ENCODE data around the gene TNFRSF12A. TPM values are rescaled to one million over a fixed set of nuclear protein-coding genes. Genes with fewer than 3 reads are reported as not detected.

The TNFRSF12A gene
- total and polyA plus RNA-seq, 2 of the 13 experiments (the other 11 are each of a cell fraction or from before 2014, with no cell fraction given): 61.9 to 66.0 TPM

GRCh38 chr16:2980227-2981176 is 39.7 kb upstream of the TNFRSF12A start, which contains the start of gene PKMYT1 (continued):
- TF ChIP-seq KDM5B (CRISPR knock-in tag; IDR thresholded peaks at IDR 0.05; ENCODE audit: borderline replicate concordance): no peak; the same call in none of the 2 replicates
- 0 out of 2 replicates have a peak, but pooled peaks have one; percentile 20 for TF ChIP-seq PAXIP1 (CRISPR knock-in tag; conservative IDR thresholded peaks at IDR 0.05)
- peak; percentile 69; the same call in 1 of the 2 replicates for TF ChIP-seq ZNF558 (CRISPR knock-in tag; IDR thresholded peaks at IDR 0.05; ENCODE audit: borderline replicate concordance)
- TF ChIP-seq ZNF234 (CRISPR knock-in tag; conservative IDR thresholded peaks at IDR 0.05): no peak
- no peak for TF ChIP-seq ZBTB1 (CRISPR knock-in tag; IDR thresholded peaks at IDR 0.05; ENCODE audit: borderline replicate concordance)
- no peak for TF ChIP-seq SNAI1 (CRISPR knock-in tag; IDR thresholded peaks at IDR 0.05; ENCODE audit: borderline replicate concordance)
- peak; percentile 84 for TF ChIP-seq ZNF567 (CRISPR knock-in tag; IDR thresholded peaks at IDR 0.05; ENCODE audit: borderline replicate concordance)
- TF ChIP-seq BRCA1 (CRISPR knock-in tag; IDR thresholded peaks at IDR 0.05): no peak; the same call in 1 of the 2 replicates
- no peak for TF ChIP-seq ZZZ3 (CRISPR knock-in tag; IDR thresholded peaks at IDR 0.05; ENCODE audit: borderline replicate concordance)
- no peak for TF ChIP-seq SRF (IDR thresholded peaks at IDR 0.05; ENCODE audit: low read depth, low read length)
- no peak for TF ChIP-seq PITX1 (CRISPR knock-in tag; IDR thresholded peaks at IDR 0.05)
- TF ChIP-seq TP53 (CRISPR knock-in tag; conservative IDR thresholded peaks at IDR 0.05): no peak
- TF ChIP-seq CREB3 (CRISPR knock-in tag; IDR thresholded peaks at IDR 0.05): 0 out of 2 replicates have a peak, but pooled peaks have one; percentile 76
- TF ChIP-seq ZNF562 (CRISPR knock-in tag; IDR thresholded peaks at IDR 0.05; ENCODE audit: borderline replicate concordance): no peak
- no peak for TF ChIP-seq MBD4 (IDR thresholded peaks at IDR 0.05; ENCODE audit: borderline replicate concordance, low read length)
- no peak for TF ChIP-seq ZNF230 (CRISPR knock-in tag; IDR thresholded peaks at IDR 0.05)
- 0 out of 2 replicates have a peak, but pooled peaks have one; percentile 19 for TF ChIP-seq EED (CRISPR knock-in tag; IDR thresholded peaks at IDR 0.05)
- TF ChIP-seq KDM4B (CRISPR knock-in tag; IDR thresholded peaks at IDR 0.05): no peak
- no peak for TF ChIP-seq KDM6A (CRISPR knock-in tag; IDR thresholded peaks at IDR 0.05; ENCODE audit: low read depth)
- TF ChIP-seq GTF3A (CRISPR knock-in tag; conservative IDR thresholded peaks at IDR 0.05): no peak
- TF ChIP-seq ZNF777 (CRISPR knock-in tag; IDR thresholded peaks at IDR 0.05): peak; percentile 67; the same call in 1 of the 2 replicates
- 0 out of 2 replicates have a peak, but pooled peaks have one; percentile 35 for TF ChIP-seq ZNF30 (CRISPR knock-in tag; IDR thresholded peaks at IDR 0.05)
- no peak; the same call in 1 of the 2 replicates for TF ChIP-seq NCOA2 (CRISPR knock-in tag; IDR thresholded peaks at IDR 0.05)

Measured in HepG2 (cell line).